Panc1 (cell line): ENCODE data around the gene MAJIN. TPM values are rescaled to one million over a fixed set of nuclear protein-coding genes. Genes with fewer than 3 reads are reported as not detected.

Experiments
- ATAC-seq: fragments of 200-7000 bp; cut with Tn5 transposase; 2 replicates; pipeline ENCODE4 v1.9.1; 2020; ENCODE audit warnings: mild to moderate bottlenecking, moderate library complexity
- BruUV-seq: library from RNA; stranded (reverse); fragments of 400-500 nt; replicated peaks from 2 replicates; lab custom pipeline; 2021; lab: Mats Ljungman, UMichigan
- CTCF ChIA-PET: fragments of 300-600 bp; sonication (Branson Sonifier 250); formaldehyde crosslinking; loops from one replicate; lab custom pipeline; 2022; ENCODE audit warnings: antibody characterized with exemption; lab: Charles Lee
- POLR2A ChIA-PET: fragments of 300-600 bp; sonication (Branson Sonifier 250); formaldehyde crosslinking; loops from one replicate; lab custom pipeline; 2022; ENCODE audit warnings: antibody characterized with exemption; lab: Charles Lee
- DNase-seq: peaks from one replicate; pipeline ENCODE4 v3.0.0-alpha.2; 2010; ENCODE audit warnings: low read depth, low spot score
- H3K27ac ChIP-seq: 2 replicates; pipeline ENCODE4 v1.5.1; 2011; ENCODE audit warnings: mild to moderate bottlenecking, low read length, inconsistent platforms
- H3K27me3 ChIP-seq: fragments of 200-500 bp; sonication (Bioruptor generic); 2 replicates; pipeline ENCODE4 v1.6.0; 2014; ENCODE audit warnings: low read length, inconsistent platforms; ENCODE audit not compliant: control insufficient read depth, insufficient read depth
- H3K36me3 ChIP-seq: fragments of 200-500 bp; sonication (Bioruptor generic); 2 replicates; pipeline ENCODE4 v1.5.1; 2014; ENCODE audit warnings: inconsistent platforms, mild to moderate bottlenecking, low read length, moderate library complexity; ENCODE audit not compliant: control insufficient read depth, insufficient read depth
- H3K4me1 ChIP-seq: 2 replicates; pipeline ENCODE4 v1.5.1; 2011; ENCODE audit warnings: inconsistent platforms, mild to moderate bottlenecking, low read length, moderate library complexity; ENCODE audit not compliant: control insufficient read depth, insufficient read depth
- H3K4me3 ChIP-seq, 2 experiments: 2 replicates each; pipeline ENCODE4 v1.5.1; 2011 to 2012; ENCODE audit warnings: low read depth in 2 of 2, low read length in 2 of 2, mild to moderate bottlenecking in 2 of 2, inconsistent platforms in 1 of 2, moderate library complexity in 1 of 2
- H3K9me3 ChIP-seq: fragments of 200-500 bp; sonication (Bioruptor generic); 2 replicates; pipeline ENCODE4 v1.5.1; 2014; ENCODE audit warnings: low read depth, mild to moderate bottlenecking, inconsistent platforms, low read length, moderate library complexity; ENCODE audit not compliant: control insufficient read depth, insufficient read depth
- POLR2AphosphoS5 ChIP-seq: IDR thresholded peaks from 2 replicates; pipeline ENCODE4 v1.6.1; 2012; ENCODE audit warnings: mild to moderate bottlenecking, low read depth, low read length, moderate library complexity
- SIN3A ChIP-seq: IDR thresholded peaks from 2 replicates; pipeline ENCODE4 v1.6.1; 2012; ENCODE audit warnings: low read depth, mild to moderate bottlenecking, low read length, moderate library complexity, borderline replicate concordance; ENCODE audit not compliant: insufficient read depth
- TCF7L2 ChIP-seq: IDR thresholded peaks from 2 replicates; pipeline ENCODE4 v1.6.1; 2011; ENCODE audit warnings: mild to moderate bottlenecking, low read depth, low read length, inconsistent platforms
- in situ Hi-C: cut with HindIII; loops from 2 replicates; pipeline ENCODE4 v1.10.0; 2016; ENCODE audit warnings: low sequenced_read_pairs, low pct_unique_long_range_greater_than_20kb
- intact Hi-C: fragments of 100-400 bp; cut with micrococcal nuclease; formaldehyde crosslinking; loops from one replicate; pipeline ENCODE4 v1.10.0; 2022; ENCODE audit not compliant: unreplicated experiment
- total RNA-seq: library from RNA; stranded (reverse); gene quantifications from one replicate; pipeline ENCODE4 v1.2.1, GENCODE V29; 2021; ENCODE audit not compliant: unreplicated experiment
- TF ChIP-seq, protein P1 (sequence below): fragments of 450-650 bp; IDR thresholded peaks from 2 replicates; pipeline ENCODE4 v1.5.1; 2017; ENCODE audit warnings: mild to moderate bottlenecking
- TF ChIP-seq, protein P2 (sequence below), 2 experiments: IDR thresholded peaks; 2 replicates each; pipeline ENCODE4 v1.6.1; 2011 to 2012; ENCODE audit warnings: low read depth in 2 of 2, control low read depth in 1 of 2, low read length in 1 of 2, mild to moderate bottlenecking in 1 of 2, moderate library complexity in 1 of 2; ENCODE audit not compliant: insufficient read depth in 1 of 2

MAJIN gene
- total RNA-seq, 1 experiment from 2014 or later, result not detected

- Histone ChIP-seq H3K27me3 (no peaks in the 10 kb centered on the region), H3K36me3 (no peaks in the 10 kb centered on the region; the same call in 1 of the 2 replicates), H3K27ac (no peak overlapping the region), H3K4me3 (no peak overlapping the region), H3K4me1 (peaks cover 20% of the 10 kb centered on the region), H3K9me3 (no peaks in the 10 kb centered on the region)
- DNase-seq (no peak), ATAC-seq (no peak)
- BruUV-seq, result no TSS peak
- CTCF ChIA-PET, result interaction anchor here (0.6 to 0.8 kb wide), 2 partner anchors 10 to 54 kb away, joined by 3 read pairs; no protein-coding TSS in a partner anchor
- intact Hi-C loops, result no loop called here
- in situ Hi-C loops, result no loop called here
- POLR2A ChIA-PET, result no interaction called here
- no peak for TF ChIP-seq TCF7L2
- no peak for TF ChIP-seq SIN3A
Observed at GRCh38 chr11:64898541-64898940, 73.4 kb downstream of the MAJIN start.

DNA sequence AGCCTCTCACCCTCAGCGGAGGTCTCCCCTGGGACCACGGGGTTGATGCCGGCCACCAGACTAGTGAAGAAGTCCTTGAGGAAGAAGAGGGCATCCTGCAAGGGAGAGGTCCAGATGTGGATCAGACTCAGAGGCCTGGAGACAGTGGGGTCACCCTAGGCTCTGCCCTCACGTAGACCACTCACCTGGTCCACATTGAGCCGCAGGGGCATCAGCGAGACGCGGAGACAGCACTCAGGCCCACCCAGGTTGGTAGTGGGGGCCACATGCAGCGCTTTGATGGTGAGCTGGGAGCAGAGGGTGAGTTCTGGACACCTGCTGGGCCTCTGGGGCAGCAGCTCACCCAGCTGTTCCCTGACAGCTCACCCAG lies 73.8 kb downstream of the MAJIN start:
- intact Hi-C loops, result no loop called here
- Histone ChIP-seq H3K4me1 (peaks cover 20% of the 10 kb centered on the region), H3K4me3 (no peak overlapping the region), H3K36me3 (no peaks in the 10 kb centered on the region; the same call in 1 of the 2 replicates), H3K27ac (no peak overlapping the region), H3K27me3 (no peaks in the 10 kb centered on the region), H3K9me3 (no peaks in the 10 kb centered on the region)
- ChIA-PET POLR2A (no interaction called here), CTCF (interaction anchor here (0.8 kb wide), 1 partner anchor 10 kb away, joined by 3 read pairs; no protein-coding TSS in a partner anchor)
- BruUV-seq, result no TSS peak
- in situ Hi-C loops, result no loop called here
- no peak for DNase-seq
- TF ChIP-seq SIN3A (no peak), TCF7L2 (no peak), POLR2AphosphoS5 (no peak)
- TF ChIP-seq, protein P1, sequence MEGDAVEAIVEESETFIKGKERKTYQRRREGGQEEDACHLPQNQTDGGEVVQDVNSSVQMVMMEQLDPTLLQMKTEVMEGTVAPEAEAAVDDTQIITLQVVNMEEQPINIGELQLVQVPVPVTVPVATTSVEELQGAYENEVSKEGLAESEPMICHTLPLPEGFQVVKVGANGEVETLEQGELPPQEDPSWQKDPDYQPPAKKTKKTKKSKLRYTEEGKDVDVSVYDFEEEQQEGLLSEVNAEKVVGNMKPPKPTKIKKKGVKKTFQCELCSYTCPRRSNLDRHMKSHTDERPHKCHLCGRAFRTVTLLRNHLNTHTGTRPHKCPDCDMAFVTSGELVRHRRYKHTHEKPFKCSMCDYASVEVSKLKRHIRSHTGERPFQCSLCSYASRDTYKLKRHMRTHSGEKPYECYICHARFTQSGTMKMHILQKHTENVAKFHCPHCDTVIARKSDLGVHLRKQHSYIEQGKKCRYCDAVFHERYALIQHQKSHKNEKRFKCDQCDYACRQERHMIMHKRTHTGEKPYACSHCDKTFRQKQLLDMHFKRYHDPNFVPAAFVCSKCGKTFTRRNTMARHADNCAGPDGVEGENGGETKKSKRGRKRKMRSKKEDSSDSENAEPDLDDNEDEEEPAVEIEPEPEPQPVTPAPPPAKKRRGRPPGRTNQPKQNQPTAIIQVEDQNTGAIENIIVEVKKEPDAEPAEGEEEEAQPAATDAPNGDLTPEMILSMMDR, result no peak
- TF ChIP-seq, protein P2, sequence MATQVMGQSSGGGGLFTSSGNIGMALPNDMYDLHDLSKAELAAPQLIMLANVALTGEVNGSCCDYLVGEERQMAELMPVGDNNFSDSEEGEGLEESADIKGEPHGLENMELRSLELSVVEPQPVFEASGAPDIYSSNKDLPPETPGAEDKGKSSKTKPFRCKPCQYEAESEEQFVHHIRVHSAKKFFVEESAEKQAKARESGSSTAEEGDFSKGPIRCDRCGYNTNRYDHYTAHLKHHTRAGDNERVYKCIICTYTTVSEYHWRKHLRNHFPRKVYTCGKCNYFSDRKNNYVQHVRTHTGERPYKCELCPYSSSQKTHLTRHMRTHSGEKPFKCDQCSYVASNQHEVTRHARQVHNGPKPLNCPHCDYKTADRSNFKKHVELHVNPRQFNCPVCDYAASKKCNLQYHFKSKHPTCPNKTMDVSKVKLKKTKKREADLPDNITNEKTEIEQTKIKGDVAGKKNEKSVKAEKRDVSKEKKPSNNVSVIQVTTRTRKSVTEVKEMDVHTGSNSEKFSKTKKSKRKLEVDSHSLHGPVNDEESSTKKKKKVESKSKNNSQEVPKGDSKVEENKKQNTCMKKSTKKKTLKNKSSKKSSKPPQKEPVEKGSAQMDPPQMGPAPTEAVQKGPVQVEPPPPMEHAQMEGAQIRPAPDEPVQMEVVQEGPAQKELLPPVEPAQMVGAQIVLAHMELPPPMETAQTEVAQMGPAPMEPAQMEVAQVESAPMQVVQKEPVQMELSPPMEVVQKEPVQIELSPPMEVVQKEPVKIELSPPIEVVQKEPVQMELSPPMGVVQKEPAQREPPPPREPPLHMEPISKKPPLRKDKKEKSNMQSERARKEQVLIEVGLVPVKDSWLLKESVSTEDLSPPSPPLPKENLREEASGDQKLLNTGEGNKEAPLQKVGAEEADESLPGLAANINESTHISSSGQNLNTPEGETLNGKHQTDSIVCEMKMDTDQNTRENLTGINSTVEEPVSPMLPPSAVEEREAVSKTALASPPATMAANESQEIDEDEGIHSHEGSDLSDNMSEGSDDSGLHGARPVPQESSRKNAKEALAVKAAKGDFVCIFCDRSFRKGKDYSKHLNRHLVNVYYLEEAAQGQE (IDR thresholded peaks at IDR 0.05; ENCODE audit: insufficient read depth in 1 of 2, low read depth in 2 of 2, low read length in 1 of 2), result no peak
- ATAC-seq, result no peak

GRCh38 chr11:64897381-64898075 lies 74.4 kb downstream of the MAJIN start:
- no TSS peak for BruUV-seq
- intact Hi-C loops (no loop called here), in situ Hi-C loops (no loop called here)
- no peak overlapping the region for H3K27ac ChIP-seq
- H3K4me1 ChIP-seq, result peaks cover 20% of the 10 kb centered on the region
- H3K27me3 ChIP-seq, result no peaks in the 10 kb centered on the region
- ChIA-PET CTCF (interaction anchor here (0.7 kb wide), 2 partner anchors 9 to 15 kb away, joined by 3 to 13 read pairs; no protein-coding TSS in a partner anchor), POLR2A (no interaction called here)
- ATAC-seq (no peak), DNase-seq (no peak)
- no peaks in the 10 kb centered on the region for H3K9me3 ChIP-seq
- H3K4me3 ChIP-seq, result no peak overlapping the region
- TF ChIP-seq, protein P1, result no peak
- TF ChIP-seq POLR2AphosphoS5 (no peak), TCF7L2 (no peak), SIN3A (no peak)
- TF ChIP-seq, protein P2 (IDR thresholded peaks at IDR 0.05; ENCODE audit: insufficient read depth in 1 of 2, low read depth in 2 of 2, low read length in 1 of 2), result no peak
- no peaks in the 10 kb centered on the region; the same call in 1 of the 2 replicates for H3K36me3 ChIP-seq
